H1 (cell line): ENCODE data around the gene USP17L22. TPM values are rescaled to one million over a fixed set of nuclear protein-coding genes. Genes with fewer than 3 reads are reported as not detected.

Source experiments
- polyA plus RNA-seq, 7 experiments: library from polyadenylated mRNA; depleted of rRNA in 3 of 7; stranded (reverse) in 5 of 7; unstranded in 2 of 7; fragments of >200 nt in 5 of 7; fragments of 200-250 nt in 2 of 7; gene quantifications; 1 replicate in 5 of 7; 2 replicates in 1 of 7; 4 replicates in 1 of 7; pipeline versions ENCODE4 v1.2.1 to v1.2.3, GENCODE V29; 2011 to 2013; ENCODE audit warnings: missing spikeins in 2 of 7, mixed read lengths in 2 of 7
- total RNA-seq: library from RNA; stranded (reverse); fragmentation: NEBNext Ultra II Directional; extraction: Animal tissue kit (Norgen Biotek cat#: 25700); gene quantifications from 2 replicates; pipeline ENCODE4 v1.2.1, GENCODE V29; 2021

Gene USP17L22
- total and polyA plus RNA-seq, 2 of the 8 experiments (the other 6 are each of a cell fraction or from before 2014, with no cell fraction given), result not detected

Other genes starting within 250 kb of the USP17L22 start
- not detected in 2 replicates for gene FAM90A26, start 97.2 kb upstream of the USP17L22 start, total RNA-seq
- gene FAM90A26, start 97.2 kb upstream of the USP17L22 start, polyA plus RNA-seq (2011; rRNA removed), result 0.05 TPM in 1 of 2 replicates, not detected in the other
- gene USP17L10, start 57.0 kb upstream of the USP17L22 start, total RNA-seq, result not detected in 2 replicates
- gene USP17L10, start 57.0 kb upstream of the USP17L22 start, polyA plus RNA-seq (2011; rRNA removed), result not detected in 2 replicates
- gene USP17L11, start 52.2 kb upstream of the USP17L22 start, total RNA-seq, result not detected in 2 replicates
- gene USP17L11, start 52.2 kb upstream of the USP17L22 start, polyA plus RNA-seq (2011; rRNA removed), result not detected in 2 replicates
- gene USP17L12, start 47.5 kb upstream of the USP17L22 start, total RNA-seq, result not detected in 2 replicates
- not detected in 2 replicates for gene USP17L12, start 47.5 kb upstream of the USP17L22 start, polyA plus RNA-seq (2011; rRNA removed)
- gene USP17L13, start 42.7 kb upstream of the USP17L22 start, total RNA-seq, result not detected in 2 replicates
- not detected in 2 replicates for gene USP17L13, start 42.7 kb upstream of the USP17L22 start, polyA plus RNA-seq (2011; rRNA removed)
- not detected in 2 replicates for gene USP17L15, start 33.2 kb upstream of the USP17L22 start, total RNA-seq
- gene USP17L15, start 33.2 kb upstream of the USP17L22 start, polyA plus RNA-seq (2011; rRNA removed), result not detected in 2 replicates
- not detected in 2 replicates for gene USP17L17, start 23.7 kb upstream of the USP17L22 start, total RNA-seq
- gene USP17L17, start 23.7 kb upstream of the USP17L22 start, polyA plus RNA-seq (2011; rRNA removed), result not detected in 2 replicates
- gene USP17L18, start 19.0 kb upstream of the USP17L22 start, total RNA-seq, result not detected in 2 replicates
- gene USP17L18, start 19.0 kb upstream of the USP17L22 start, polyA plus RNA-seq (2011; rRNA removed), result not detected in 2 replicates
- gene USP17L19, start 14.2 kb upstream of the USP17L22 start, total RNA-seq, result not detected in 2 replicates
- not detected in 2 replicates for gene USP17L19, start 14.2 kb upstream of the USP17L22 start, polyA plus RNA-seq (2011; rRNA removed)
- not detected in 2 replicates for gene USP17L20, start 9.5 kb upstream of the USP17L22 start, total RNA-seq
- gene USP17L20, start 9.5 kb upstream of the USP17L22 start, polyA plus RNA-seq (2011; rRNA removed), result not detected in 2 replicates
- gene USP17L21, start 4.7 kb upstream of the USP17L22 start, total RNA-seq, result not detected in 2 replicates
- not detected in 2 replicates for gene USP17L21, start 4.7 kb upstream of the USP17L22 start, polyA plus RNA-seq (2011; rRNA removed)
- not detected in 2 replicates for gene USP17L24, start 57.5 kb downstream of the USP17L22 start, total RNA-seq
- not detected in 2 replicates for gene USP17L24, start 57.5 kb downstream of the USP17L22 start, polyA plus RNA-seq (2011; rRNA removed)
- not detected in 2 replicates for gene USP17L25, start 62.3 kb downstream of the USP17L22 start, total RNA-seq
- gene USP17L25, start 62.3 kb downstream of the USP17L22 start, polyA plus RNA-seq (2011; rRNA removed), result not detected in 2 replicates
- not detected in 2 replicates for gene USP17L26, start 67.0 kb downstream of the USP17L22 start, total RNA-seq
- not detected in 2 replicates for gene USP17L26, start 67.0 kb downstream of the USP17L22 start, polyA plus RNA-seq (2011; rRNA removed)
- gene USP17L5, start 71.8 kb downstream of the USP17L22 start, total RNA-seq, result not detected in 2 replicates
- gene USP17L5, start 71.8 kb downstream of the USP17L22 start, polyA plus RNA-seq (2011; rRNA removed), result not detected in 2 replicates
- gene USP17L27, start 76.5 kb downstream of the USP17L22 start, total RNA-seq, result not detected in 2 replicates
- gene USP17L27, start 76.5 kb downstream of the USP17L22 start, polyA plus RNA-seq (2011; rRNA removed), result not detected in 2 replicates
- not detected in 2 replicates for gene USP17L28, start 81.3 kb downstream of the USP17L22 start, total RNA-seq
- not detected in 2 replicates for gene USP17L28, start 81.3 kb downstream of the USP17L22 start, polyA plus RNA-seq (2011; rRNA removed)
- not detected in 2 replicates for gene USP17L29, start 86.0 kb downstream of the USP17L22 start, total RNA-seq
- not detected in 2 replicates for gene USP17L29, start 86.0 kb downstream of the USP17L22 start, polyA plus RNA-seq (2011; rRNA removed)
- not detected in 2 replicates for gene USP17L30, start 95.5 kb downstream of the USP17L22 start, total RNA-seq
- not detected in 2 replicates for gene USP17L30, start 95.5 kb downstream of the USP17L22 start, polyA plus RNA-seq (2011; rRNA removed)
- not detected in 2 replicates for gene DEFB131A, start 176.8 kb downstream of the USP17L22 start, total RNA-seq
- not detected in 2 replicates for gene DEFB131A, start 176.8 kb downstream of the USP17L22 start, polyA plus RNA-seq (2011; rRNA removed)